Measurements from ENCODE around the gene SLC37A4.
"Not testable (repeated sequence)": the region's sequence is repeated elsewhere in the genome, so short reads cannot be mapped to it uniquely, and the experiment has no call there.

DNA sequence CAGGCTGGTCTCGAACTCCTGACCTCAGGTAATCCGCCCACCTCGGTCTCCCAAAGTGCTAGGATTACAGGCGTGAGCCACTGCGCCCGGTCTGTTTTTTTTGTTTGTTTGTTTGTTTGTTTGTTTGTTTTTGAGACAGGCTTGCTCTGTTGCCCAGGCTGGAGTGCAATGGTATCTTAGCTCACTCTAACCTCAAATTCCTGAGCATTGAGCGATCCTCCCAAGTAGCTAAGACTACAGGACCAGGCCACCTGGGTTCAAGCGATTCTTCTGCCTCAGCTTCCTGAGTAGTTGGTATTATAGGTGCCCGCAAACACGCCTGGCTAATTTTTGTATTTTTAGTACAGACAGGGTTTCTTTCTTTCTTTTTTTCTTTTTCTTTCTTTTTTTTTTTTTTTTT is 2.7 kb upstream of the SLC37A4 start:
- TF ChIP-seq, protein P1, sequence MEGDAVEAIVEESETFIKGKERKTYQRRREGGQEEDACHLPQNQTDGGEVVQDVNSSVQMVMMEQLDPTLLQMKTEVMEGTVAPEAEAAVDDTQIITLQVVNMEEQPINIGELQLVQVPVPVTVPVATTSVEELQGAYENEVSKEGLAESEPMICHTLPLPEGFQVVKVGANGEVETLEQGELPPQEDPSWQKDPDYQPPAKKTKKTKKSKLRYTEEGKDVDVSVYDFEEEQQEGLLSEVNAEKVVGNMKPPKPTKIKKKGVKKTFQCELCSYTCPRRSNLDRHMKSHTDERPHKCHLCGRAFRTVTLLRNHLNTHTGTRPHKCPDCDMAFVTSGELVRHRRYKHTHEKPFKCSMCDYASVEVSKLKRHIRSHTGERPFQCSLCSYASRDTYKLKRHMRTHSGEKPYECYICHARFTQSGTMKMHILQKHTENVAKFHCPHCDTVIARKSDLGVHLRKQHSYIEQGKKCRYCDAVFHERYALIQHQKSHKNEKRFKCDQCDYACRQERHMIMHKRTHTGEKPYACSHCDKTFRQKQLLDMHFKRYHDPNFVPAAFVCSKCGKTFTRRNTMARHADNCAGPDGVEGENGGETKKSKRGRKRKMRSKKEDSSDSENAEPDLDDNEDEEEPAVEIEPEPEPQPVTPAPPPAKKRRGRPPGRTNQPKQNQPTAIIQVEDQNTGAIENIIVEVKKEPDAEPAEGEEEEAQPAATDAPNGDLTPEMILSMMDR (IDR thresholded peaks at IDR 0.05): not testable (repeated sequence)
- TF ChIP-seq POLR2A (IDR thresholded peaks at IDR 0.05): not testable (repeated sequence)

Measured in esophagus squamous epithelium (tissue), 4 donors.